A673 (cell line): Measurements from ENCODE around the gene DSTYK.

Experiments used
- EZH2 ChIP-seq: fragments of 200-600 bp; sonication (generic); IDR thresholded peaks from 2 replicates; pipeline ENCODE4 v1.6.1; 2017; ENCODE audit warnings: borderline replicate concordance, low read depth, mild to moderate bottlenecking, mixed read lengths, antibody characterized with exemption, low read length; ENCODE audit not compliant: poor library complexity, severe bottlenecking
- TF ChIP-seq, protein P1 (sequence below): fragments of 300-800, 200-600 bp; sonication (generic); conservative IDR thresholded peaks from 2 replicates; pipeline ENCODE4 v1.5.1; 2017; ENCODE audit warnings: low read depth, mild to moderate bottlenecking, antibody characterized with exemption, low read length, moderate library complexity, mixed read lengths

DNA sequence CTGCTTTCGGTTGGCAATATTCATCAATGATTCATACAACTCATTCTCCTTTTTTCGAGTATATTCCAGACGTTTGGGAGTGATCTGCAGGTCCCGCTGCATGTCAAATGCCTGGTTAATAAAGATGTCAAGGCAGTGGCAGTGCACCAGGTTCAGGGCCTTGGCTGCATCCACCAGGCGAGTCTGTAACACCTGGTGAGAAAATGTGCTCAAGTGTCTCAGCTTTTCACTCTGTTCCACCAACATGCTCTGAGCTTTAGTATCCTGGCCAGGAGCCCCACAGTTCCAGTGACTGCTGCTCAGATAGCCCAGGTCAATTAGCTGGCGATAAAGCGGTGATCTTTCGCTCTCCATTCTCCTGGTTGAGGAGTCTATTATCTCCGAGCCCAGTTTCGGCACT, 42.3 kb downstream of the DSTYK start:
- TF ChIP-seq, protein P1, sequence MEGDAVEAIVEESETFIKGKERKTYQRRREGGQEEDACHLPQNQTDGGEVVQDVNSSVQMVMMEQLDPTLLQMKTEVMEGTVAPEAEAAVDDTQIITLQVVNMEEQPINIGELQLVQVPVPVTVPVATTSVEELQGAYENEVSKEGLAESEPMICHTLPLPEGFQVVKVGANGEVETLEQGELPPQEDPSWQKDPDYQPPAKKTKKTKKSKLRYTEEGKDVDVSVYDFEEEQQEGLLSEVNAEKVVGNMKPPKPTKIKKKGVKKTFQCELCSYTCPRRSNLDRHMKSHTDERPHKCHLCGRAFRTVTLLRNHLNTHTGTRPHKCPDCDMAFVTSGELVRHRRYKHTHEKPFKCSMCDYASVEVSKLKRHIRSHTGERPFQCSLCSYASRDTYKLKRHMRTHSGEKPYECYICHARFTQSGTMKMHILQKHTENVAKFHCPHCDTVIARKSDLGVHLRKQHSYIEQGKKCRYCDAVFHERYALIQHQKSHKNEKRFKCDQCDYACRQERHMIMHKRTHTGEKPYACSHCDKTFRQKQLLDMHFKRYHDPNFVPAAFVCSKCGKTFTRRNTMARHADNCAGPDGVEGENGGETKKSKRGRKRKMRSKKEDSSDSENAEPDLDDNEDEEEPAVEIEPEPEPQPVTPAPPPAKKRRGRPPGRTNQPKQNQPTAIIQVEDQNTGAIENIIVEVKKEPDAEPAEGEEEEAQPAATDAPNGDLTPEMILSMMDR = no peak
- TF ChIP-seq EZH2 = no peak
